Bladder microvascular endothelial cell (primary cell): ENCODE data around the gene RSL1D1. TPM values are rescaled to one million over a fixed set of nuclear protein-coding genes. Genes with fewer than 3 reads are reported as not detected.

Experiments
- total RNA-seq: library from RNA; depleted of rRNA; stranded (reverse); fragments of >200 nt; gene quantifications from 2 replicates; pipeline ENCODE4 v1.2.3, GENCODE V29; 2014

The RSL1D1 gene
- 28.5 and 51.0 TPM in 2 replicates for total RNA-seq

GRCh38 chr16:11851294-11852091, at the start of gene RSL1D1:
TSS of gene RSL1D1 (minus strand) at chr16:11851542. CDS start at chr16:11851512, 30 bp downstream.

DNA sequence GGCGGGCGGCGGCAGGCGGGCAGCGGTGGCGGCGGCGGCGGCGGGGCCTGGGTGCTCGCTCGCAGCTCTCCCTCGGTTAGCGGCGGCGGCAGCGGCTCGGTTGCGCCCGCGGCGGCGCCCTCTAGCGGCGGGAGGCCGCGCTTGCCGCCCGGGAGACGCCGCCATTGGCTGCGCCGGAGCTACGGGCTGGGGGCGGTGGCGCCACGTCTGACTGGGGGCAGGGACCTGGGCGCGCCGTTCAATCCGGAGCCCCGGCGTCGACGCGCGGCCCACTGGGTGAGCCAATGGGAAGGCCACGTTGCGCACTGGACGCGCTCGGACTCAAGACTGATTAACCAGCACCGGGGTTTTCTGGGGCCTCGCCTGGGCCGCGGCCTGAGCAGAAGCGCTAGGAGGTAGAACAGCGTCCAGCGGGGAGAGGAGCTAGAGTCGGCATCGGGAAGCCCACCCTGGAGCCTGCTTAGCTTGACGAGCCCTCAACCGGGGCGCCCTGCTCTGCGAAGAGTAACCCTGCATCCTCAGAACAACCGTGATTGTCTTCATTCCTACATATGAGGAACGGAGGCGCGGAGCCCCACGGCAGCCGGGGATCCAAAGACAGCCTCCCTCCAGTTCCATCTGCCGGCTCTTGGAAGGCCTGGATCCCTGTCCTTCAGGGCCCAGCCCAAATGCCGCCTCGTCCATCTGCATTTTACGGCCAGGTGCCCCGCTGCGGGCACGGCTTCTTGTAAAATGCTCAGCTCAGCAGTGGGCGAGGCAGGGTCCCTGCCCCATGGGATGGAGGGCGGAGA, 54.0 kb downstream of the RSL1D1 start, which contains the start of gene ZC3H7A:
TSS of gene ZC3H7A (minus strand) at position 93 of the 791 bp plus-strand sequence. CDS start 14,904 bp downstream, outside the sequence.

Other genes starting within 250 kb of the RSL1D1 start
- gene SNN, start 183.1 kb downstream of the RSL1D1 start, total RNA-seq, result 29.6 and 50.0 TPM in 2 replicates
- 25.1 and 34.6 TPM in 2 replicates for gene TXNDC11, start 108.7 kb downstream of the RSL1D1 start, total RNA-seq
- gene ZC3H7A, start 54.3 kb downstream of the RSL1D1 start, total RNA-seq, result 26.4 and 101 TPM in 2 replicates
- gene GSPT1, start 64.4 kb upstream of the RSL1D1 start, total RNA-seq, result 35.8 and 87.2 TPM in 2 replicates
- gene NPIPB2, start 90.5 kb upstream of the RSL1D1 start, total RNA-seq, result 1.5 and 11.3 TPM in 2 replicates
- gene TNFRSF17, start 113.7 kb upstream of the RSL1D1 start, total RNA-seq, result not detected in 2 replicates
- 6.5 and 20.5 TPM in 2 replicates for gene SNX29, start 125.2 kb upstream of the RSL1D1 start, total RNA-seq